Measurements from ENCODE around the gene BANF2.

Gene BANF2

DNA sequence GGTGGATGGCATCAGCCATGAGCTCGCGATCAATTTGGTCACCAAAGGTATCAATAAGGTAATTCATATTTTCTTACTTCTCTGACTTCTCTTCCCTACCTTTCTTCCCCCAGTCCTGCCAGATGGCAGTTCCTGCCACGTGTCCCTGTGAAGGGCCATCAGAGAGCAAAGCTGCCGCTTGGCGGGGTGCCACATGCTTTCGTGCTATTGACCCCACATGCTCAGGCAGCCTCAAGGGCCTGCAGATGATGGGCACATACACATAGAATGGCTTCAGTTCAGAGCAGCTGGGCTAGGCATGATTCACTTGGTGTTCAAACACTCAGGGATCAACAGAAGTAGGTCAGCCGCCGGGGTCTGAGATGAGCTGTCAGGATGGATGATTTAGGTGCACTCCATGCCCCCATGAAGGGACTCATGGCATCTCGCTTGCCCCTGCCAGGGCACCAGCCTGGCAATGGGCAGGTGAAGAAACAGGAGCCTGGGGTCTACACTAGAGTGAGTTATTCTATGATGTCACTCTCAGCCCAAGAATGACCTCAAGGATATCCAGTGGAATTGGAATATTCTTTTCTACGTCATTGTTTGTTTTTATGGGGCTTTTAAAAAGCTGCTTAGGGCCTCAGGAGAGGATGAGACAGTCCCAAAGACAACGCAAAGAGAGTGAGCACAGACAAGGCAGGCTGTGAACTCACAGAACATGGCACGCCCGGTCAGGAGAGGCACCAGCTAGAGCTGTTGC, 25.5 kb downstream of the BANF2 start (continued):
- TF ChIP-seq, protein P1, sequence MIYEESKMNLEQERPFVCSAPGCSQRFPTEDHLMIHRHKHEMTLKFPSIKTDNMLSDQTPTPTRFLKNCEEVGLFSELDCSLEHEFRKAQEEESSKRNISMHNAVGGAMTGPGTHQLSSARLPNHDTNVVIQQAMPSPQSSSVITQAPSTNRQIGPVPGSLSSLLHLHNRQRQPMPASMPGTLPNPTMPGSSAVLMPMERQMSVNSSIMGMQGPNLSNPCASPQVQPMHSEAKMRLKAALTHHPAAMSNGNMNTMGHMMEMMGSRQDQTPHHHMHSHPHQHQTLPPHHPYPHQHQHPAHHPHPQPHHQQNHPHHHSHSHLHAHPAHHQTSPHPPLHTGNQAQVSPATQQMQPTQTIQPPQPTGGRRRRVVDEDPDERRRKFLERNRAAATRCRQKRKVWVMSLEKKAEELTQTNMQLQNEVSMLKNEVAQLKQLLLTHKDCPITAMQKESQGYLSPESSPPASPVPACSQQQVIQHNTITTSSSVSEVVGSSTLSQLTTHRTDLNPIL (CRISPR knock-in tag; IDR thresholded peaks at IDR 0.05; ENCODE audit: low read depth), result no peak
- no peak for TF ChIP-seq ARNTL (CRISPR knock-in tag; IDR thresholded peaks at IDR 0.05; ENCODE audit: borderline replicate concordance, low read depth)
- TF ChIP-seq, protein P2, sequence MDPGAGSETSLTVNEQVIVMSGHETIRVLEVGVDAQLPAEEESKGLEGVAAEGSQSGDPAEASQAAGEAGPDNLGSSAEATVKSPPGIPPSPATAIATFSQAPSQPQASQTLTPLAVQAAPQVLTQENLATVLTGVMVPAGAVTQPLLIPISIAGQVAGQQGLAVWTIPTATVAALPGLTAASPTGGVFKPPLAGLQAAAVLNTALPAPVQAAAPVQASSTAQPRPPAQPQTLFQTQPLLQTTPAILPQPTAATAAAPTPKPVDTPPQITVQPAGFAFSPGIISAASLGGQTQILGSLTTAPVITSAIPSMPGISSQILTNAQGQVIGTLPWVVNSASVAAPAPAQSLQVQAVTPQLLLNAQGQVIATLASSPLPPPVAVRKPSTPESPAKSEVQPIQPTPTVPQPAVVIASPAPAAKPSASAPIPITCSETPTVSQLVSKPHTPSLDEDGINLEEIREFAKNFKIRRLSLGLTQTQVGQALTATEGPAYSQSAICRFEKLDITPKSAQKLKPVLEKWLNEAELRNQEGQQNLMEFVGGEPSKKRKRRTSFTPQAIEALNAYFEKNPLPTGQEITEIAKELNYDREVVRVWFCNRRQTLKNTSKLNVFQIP (CRISPR knock-in tag; IDR thresholded peaks at IDR 0.05; ENCODE audit: borderline replicate concordance, low read depth), result no peak
- TF ChIP-seq ZNF70 (CRISPR knock-in tag; IDR thresholded peaks at IDR 0.05), result no peak
- no peak for TF ChIP-seq ZFP30 (CRISPR knock-in tag; IDR thresholded peaks at IDR 0.05)
- TF ChIP-seq, protein P3, sequence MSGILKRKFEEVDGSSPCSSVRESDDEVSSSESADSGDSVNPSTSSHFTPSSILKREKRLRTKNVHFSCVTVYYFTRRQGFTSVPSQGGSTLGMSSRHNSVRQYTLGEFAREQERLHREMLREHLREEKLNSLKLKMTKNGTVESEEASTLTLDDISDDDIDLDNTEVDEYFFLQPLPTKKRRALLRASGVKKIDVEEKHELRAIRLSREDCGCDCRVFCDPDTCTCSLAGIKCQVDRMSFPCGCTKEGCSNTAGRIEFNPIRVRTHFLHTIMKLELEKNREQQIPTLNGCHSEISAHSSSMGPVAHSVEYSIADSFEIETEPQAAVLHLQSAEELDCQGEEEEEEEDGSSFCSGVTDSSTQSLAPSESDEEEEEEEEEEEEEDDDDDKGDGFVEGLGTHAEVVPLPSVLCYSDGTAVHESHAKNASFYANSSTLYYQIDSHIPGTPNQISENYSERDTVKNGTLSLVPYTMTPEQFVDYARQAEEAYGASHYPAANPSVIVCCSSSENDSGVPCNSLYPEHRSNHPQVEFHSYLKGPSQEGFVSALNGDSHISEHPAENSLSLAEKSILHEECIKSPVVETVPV (CRISPR knock-in tag; IDR thresholded peaks at IDR 0.05), result no peak
- TF ChIP-seq CSDC2 (CRISPR knock-in tag; IDR thresholded peaks at IDR 0.05), result no peak

DNA sequence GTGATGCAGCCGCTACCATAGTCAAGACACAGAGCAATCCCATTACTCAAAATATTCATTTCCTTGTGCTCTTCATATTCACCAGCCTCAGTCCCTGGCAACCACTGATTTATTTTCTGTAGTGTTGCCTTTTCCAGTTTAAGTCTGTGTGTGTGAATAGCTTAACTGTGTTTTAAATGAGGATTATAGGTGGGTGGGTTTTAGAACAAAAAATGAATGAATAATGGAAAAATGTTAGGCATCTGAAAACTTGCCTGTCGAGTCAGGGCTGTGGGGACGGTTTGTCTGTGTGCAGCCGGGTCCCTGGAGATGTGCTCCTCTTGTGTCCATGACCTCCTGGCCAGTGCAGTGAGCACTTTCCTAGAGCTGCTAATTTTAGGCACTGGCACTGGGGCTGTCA, 27.1 kb downstream of the BANF2 start:
- TF ChIP-seq CSDC2 (CRISPR knock-in tag; IDR thresholded peaks at IDR 0.05) (no peak), ZFP30 (CRISPR knock-in tag; IDR thresholded peaks at IDR 0.05) (no peak), SNAI2 (CRISPR knock-in tag; IDR thresholded peaks at IDR 0.05) (no peak), TOX (CRISPR knock-in tag; IDR thresholded peaks at IDR 0.05; ENCODE audit: borderline replicate concordance) (no peak), ZC3H10 (CRISPR knock-in tag; IDR thresholded peaks at IDR 0.05) (no peak)
- TF ChIP-seq, protein P2 (CRISPR knock-in tag; IDR thresholded peaks at IDR 0.05; ENCODE audit: borderline replicate concordance, low read depth), result no peak
- ATAC-seq, result no peak

DNA sequence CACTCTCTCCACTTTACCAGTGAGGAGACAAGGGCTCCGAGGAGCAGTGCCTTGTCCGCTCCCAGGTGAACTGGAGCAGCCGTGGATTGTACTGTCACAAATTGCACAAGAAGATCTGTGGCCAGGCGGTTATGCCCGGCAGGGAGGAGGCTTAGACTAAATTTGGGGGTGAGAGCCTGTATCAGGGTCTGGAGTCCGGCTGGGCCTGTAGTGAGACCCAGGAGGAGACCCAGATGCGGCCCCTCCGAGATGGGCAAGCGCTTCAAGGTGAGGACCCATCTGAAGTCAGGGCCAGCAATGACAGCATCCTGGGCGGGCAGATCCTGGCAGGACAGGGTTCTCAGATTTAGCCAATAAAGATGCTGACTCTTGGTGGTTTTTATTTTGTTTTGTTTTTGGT, 27.6 kb downstream of the BANF2 start:
- TF ChIP-seq, protein P4, sequence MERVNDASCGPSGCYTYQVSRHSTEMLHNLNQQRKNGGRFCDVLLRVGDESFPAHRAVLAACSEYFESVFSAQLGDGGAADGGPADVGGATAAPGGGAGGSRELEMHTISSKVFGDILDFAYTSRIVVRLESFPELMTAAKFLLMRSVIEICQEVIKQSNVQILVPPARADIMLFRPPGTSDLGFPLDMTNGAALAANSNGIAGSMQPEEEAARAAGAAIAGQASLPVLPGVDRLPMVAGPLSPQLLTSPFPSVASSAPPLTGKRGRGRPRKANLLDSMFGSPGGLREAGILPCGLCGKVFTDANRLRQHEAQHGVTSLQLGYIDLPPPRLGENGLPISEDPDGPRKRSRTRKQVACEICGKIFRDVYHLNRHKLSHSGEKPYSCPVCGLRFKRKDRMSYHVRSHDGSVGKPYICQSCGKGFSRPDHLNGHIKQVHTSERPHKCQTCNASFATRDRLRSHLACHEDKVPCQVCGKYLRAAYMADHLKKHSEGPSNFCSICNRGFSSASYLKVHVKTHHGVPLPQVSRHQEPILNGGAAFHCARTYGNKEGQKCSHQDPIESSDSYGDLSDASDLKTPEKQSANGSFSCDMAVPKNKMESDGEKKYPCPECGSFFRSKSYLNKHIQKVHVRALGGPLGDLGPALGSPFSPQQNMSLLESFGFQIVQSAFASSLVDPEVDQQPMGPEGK (CRISPR knock-in tag; IDR thresholded peaks at IDR 0.05; ENCODE audit: borderline replicate concordance), result no peak
- TF ChIP-seq OSR1 (CRISPR knock-in tag; IDR thresholded peaks at IDR 0.05) (no peak), ZNF8 (CRISPR knock-in tag; IDR thresholded peaks at IDR 0.05) (no peak), ZC3H10 (CRISPR knock-in tag; IDR thresholded peaks at IDR 0.05) (no peak), SNAI2 (CRISPR knock-in tag; IDR thresholded peaks at IDR 0.05) (no peak), BACH2 (CRISPR knock-in tag; IDR thresholded peaks at IDR 0.05; ENCODE audit: borderline replicate concordance) (no peak), ZFP3 (CRISPR knock-in tag; IDR thresholded peaks at IDR 0.05) (no peak)
- TF ChIP-seq, protein P3 (CRISPR knock-in tag; IDR thresholded peaks at IDR 0.05), result no peak
- no peak for ATAC-seq

DNA sequence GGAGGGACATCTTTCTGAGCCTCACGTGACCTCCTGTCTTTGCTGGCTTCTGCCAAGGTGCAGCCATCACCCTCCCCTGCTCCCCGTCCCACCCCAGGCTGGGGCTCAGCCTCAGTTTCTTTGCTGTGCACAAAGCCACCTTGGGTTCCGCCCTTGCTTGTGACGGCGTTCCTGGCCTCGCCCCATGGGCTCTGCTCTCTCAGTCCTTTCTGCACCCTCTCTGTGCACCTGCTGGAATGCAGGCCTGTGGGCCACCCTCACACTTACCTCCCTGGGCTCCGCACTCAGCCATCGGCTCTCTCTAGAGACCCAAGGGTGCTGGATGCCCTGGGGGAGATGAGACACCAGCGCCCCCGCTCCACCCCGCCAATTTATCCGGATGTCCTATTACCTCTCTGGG, 28.3 kb downstream of the BANF2 start:
- no peak for ATAC-seq
- TF ChIP-seq PPARA (CRISPR knock-in tag; IDR thresholded peaks at IDR 0.05; ENCODE audit: borderline replicate concordance) (no peak), TCF4 (CRISPR knock-in tag; IDR thresholded peaks at IDR 0.05; ENCODE audit: borderline replicate concordance) (no peak), ZNF565 (CRISPR knock-in tag; conservative IDR thresholded peaks at IDR 0.05; ENCODE audit: low read depth) (no peak), ZFP30 (CRISPR knock-in tag; IDR thresholded peaks at IDR 0.05) (no peak), CSDC2 (CRISPR knock-in tag; IDR thresholded peaks at IDR 0.05) (no peak), OSR1 (CRISPR knock-in tag; IDR thresholded peaks at IDR 0.05) (no peak), ESRRG (CRISPR knock-in tag; IDR thresholded peaks at IDR 0.05) (no peak), ZC3H10 (CRISPR knock-in tag; IDR thresholded peaks at IDR 0.05) (no peak), ZNF8 (CRISPR knock-in tag; IDR thresholded peaks at IDR 0.05) (no peak)
- TF ChIP-seq, protein P3 (CRISPR knock-in tag; IDR thresholded peaks at IDR 0.05), result no peak
- TF ChIP-seq, protein P2 (CRISPR knock-in tag; IDR thresholded peaks at IDR 0.05; ENCODE audit: borderline replicate concordance, low read depth), result no peak
